Loucy (cell line): ENCODE data around the gene MDN1.
"Not testable (repeated sequence)": the region's sequence is repeated elsewhere in the genome, so short reads cannot be mapped to it uniquely, and the experiment has no call there.

Experiments
- EZH2phosphoT487 ChIP-seq: fragments of 200-600 bp; IDR thresholded peaks from 2 replicates; pipeline ENCODE4 v1.6.1; 2018; ENCODE audit warnings: antibody characterized with exemption, mild to moderate bottlenecking, moderate library complexity, borderline replicate concordance
- TF ChIP-seq, protein P1 (sequence below): fragments of 200-600 bp; sonication (generic); conservative IDR thresholded peaks from 2 replicates; pipeline ENCODE4 v1.5.1; 2014; ENCODE audit warnings: mild to moderate bottlenecking, antibody characterized with exemption, low read length

DNA sequence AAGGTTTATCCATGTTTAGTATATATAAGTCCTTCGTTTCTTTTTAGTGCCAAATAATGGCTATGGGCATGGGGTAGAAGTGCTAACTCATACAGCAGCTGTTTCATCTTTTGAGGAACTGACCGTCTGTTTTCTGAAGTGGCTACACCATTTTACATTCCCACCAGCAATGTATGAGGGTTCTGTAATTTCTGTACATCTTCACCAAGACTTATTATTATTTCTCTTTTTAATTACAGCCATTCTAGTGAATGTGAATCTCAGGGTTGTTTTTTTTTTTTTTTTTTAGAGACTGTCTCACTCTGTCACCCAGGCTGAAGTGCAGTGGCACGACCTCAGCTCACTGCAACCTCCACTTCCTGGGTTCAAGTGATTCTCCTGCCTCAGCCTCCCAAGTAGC, 183.2 kb downstream of the MDN1 start:
- TF ChIP-seq, protein P1, sequence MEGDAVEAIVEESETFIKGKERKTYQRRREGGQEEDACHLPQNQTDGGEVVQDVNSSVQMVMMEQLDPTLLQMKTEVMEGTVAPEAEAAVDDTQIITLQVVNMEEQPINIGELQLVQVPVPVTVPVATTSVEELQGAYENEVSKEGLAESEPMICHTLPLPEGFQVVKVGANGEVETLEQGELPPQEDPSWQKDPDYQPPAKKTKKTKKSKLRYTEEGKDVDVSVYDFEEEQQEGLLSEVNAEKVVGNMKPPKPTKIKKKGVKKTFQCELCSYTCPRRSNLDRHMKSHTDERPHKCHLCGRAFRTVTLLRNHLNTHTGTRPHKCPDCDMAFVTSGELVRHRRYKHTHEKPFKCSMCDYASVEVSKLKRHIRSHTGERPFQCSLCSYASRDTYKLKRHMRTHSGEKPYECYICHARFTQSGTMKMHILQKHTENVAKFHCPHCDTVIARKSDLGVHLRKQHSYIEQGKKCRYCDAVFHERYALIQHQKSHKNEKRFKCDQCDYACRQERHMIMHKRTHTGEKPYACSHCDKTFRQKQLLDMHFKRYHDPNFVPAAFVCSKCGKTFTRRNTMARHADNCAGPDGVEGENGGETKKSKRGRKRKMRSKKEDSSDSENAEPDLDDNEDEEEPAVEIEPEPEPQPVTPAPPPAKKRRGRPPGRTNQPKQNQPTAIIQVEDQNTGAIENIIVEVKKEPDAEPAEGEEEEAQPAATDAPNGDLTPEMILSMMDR = not testable (repeated sequence)
- not testable (repeated sequence) for TF ChIP-seq EZH2phosphoT487
